Islet precursor cell (in vitro differentiated cells): ENCODE data around the gene AHNAK2.
"Not testable (repeated sequence)": the region's sequence is repeated elsewhere in the genome, so short reads cannot be mapped to it uniquely, and the experiment has no call there.

ENCODE experiments used
- DNase-seq: peaks from one replicate; pipeline ENCODE4 v3.0.0-alpha.2; 2018

Gene AHNAK2

DNA sequence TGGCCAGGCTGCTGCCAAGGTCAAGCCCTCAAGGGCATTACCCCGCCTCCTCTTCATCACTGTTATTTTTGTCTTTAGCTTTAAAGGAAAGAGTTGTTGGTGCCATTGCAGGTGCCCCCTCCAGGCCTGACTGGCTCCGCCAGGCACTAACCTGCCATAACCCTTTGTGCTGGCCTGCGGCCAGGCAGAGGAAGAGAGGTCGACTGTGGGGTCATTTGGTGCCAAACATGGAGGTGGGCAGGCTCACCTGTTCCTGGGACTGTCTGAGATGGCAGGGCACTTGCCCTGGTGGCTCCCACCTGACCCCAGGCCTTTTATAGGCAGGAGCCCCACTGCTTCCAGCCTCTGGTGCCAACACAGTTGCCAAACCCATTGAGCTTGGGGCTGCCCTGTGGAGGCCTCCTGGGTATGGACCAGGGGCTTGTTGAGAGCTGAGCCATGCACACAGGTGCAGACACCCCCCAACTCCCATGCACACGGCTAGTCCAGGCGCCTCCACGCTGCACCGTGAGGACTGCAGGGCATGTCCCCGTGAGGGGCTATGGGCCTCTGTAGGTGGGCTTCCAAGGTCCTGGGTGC is 82.9 kb downstream of the AHNAK2 start:
- peak; percentile 41 for DNase-seq

DNA sequence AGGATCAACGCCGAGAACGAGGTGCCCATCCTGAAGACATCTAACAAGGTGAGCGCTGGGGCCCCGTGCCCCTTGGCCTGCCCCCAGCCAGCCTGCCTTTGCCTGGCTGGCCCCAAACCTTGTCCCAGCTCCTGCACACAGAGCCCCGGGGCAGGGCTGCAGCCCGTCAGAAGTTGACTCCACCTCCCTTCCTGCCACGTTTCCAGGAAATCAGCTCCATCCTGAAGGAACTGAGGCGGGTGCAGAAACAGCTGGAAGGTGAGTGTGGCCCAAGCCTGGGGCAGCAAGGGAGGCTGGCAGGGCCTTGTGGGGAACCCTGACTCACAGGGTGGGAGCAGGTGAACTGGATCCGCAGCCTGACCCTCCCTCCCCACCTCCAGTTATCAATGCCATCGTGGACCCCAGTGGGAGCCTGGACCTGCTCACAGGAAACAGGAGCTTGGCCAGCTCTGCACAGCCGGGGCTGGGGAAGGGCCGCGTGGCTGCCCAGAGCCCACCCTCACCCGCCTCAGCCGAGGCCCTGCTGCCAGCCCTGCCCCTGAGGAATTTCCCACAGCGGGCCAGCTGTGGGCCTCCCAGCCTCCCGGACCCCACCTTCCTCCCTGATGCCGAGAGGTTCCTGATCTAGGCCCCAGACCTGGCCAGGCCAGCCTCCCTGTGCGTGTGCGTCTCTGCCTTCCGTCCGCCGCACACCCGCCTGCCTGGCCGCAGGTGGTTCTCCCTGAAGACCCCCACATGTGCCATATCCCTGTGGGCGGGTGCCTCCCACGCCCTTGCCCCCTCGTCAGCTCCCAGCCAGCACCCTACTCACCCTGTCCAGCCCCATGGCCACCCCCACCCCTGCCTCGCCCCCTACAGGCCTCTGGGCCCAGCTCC is 83.6 kb downstream of the AHNAK2 start:
- DNase-seq, result peak; percentile 44

GRCh38 chr14:104893435-104894207 is 84.6 kb downstream of the AHNAK2 start:
- peak; percentile 52 for DNase-seq

GRCh38 chr14:104892531-104893434 is 85.4 kb downstream of the AHNAK2 start:
- peak; percentile 51 for DNase-seq

- peak; percentile 52 for DNase-seq
These were observed 86.3 kb downstream of the AHNAK2 start for GRCh38 chr14:104891664-104892530.

DNA sequence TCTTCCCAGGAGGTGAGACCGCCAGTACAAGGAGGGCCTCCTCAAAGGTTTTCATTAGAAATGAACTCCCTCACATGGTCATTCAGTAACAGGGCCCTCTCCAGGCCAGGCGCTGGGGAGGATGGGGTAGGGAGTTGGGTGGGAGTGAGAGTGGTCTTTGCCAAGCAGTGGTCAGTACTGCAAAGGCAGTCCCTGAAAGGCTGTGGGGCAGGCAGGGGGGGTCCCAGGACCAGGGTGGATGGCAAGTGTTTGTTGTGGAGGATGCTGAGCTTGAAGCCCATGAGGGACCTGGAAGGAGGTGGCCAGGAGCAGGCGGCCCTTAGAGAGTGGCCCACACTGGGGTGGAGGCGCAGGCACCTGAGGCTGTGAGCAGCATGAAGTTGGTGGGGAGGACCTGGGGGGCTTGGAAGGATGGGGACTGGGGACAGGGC is 87.0 kb downstream of the AHNAK2 start:
- DNase-seq, result peak; percentile 31

DNA sequence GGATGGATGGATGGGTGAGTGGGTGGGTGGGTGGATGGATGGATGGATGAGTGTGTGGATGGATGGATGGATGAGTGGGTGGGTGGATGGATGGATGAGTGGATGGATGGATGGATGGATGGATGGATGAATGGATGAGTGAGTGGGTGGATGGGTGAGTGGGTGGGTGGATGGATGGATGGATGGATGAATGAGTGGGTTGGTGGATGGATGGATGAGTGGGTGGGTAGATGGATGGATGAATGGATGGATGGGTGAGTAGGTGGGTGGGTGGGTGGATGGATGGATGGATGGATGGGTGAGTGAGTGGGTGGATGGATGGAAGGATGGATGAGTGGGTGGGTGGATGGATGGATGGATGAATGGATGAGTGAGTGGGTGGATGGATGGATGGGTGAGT is 87.9 kb downstream of the AHNAK2 start:
- DNase-seq, result not testable (repeated sequence)

DNA sequence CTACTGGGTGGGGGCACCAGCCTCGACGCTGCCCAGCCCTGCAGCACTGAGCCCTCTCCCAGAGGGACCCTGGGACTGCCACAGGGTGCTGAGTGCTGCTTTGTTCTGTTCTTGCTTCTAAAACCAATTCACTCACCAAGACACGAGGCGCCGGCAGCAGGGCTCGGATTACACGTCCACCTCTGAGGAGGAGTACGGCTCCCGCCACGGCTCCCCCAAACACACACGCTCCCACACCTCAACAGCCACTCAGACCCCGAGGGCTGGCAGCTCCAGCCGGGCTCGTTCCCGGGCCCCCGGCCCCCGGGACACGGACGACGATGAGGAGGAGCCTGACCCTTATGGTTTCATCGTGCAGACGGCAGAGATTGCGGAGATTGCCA is 88.8 kb downstream of the AHNAK2 start:
- DNase-seq, result peak; percentile 40

DNA sequence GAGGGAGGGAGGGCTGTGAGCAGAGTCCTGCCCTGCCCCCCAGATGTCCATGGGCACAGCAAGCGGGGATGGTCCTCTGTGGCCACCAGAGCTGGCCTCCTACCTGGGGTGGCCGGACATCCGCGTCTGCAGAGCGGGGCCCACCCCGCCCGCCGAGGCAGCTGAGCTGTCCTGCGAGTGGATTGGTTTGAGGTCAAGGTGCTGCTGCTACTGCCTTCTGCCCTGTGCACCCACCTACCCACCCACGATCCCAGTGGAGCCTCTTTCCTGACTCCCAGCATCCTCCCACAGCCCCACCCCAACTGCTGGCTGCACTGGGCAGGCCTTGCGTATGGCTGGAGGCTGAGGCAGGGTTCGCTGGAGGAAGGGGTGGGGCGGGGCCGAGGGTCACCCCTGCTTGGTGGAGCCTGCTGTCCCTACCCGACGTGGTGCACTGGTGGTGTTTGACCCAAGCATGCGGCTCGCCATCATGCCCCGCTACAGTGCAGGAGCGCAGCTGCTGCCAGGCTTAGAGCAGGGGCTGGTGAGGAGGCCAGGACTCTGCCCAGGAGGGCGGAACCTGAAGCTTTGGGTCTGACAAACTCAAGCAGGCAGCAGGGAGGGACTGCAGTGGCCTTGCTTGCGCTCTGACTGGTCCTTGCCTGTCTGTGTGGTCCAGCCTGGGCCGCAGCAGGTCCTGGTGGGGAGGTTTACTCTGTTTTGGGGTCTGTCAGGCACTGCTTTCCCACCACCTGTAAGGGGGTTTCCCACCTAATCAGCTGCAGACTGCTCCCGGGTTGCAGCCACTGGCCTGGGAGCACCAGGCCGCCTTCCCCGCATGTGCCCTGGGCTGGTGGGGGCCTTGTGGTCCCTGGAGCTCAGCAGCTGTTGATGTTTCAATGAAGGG is 89.4 kb downstream of the AHNAK2 start:
- peak; percentile 43 for DNase-seq

GRCh38 chr14:104887623-104888488 is 90.3 kb downstream of the AHNAK2 start:
- DNase-seq, result peak; percentile 46
